Ovary (tissue), 9 donors: ENCODE measurements around the gene DLEU7. TPM values are rescaled to one million over a fixed set of nuclear protein-coding genes. Genes with fewer than 3 reads are reported as not detected.

Experiments used
- DNase-seq, 5 donors: peaks; one replicate each; pipeline ENCODE4 v3.0.0-alpha.2; 2019 to 2020
- H3K27ac ChIP-seq, 2 donors: fragments of 200-600 bp; one replicate each; pipeline versions ENCODE4 v1.5.1 to v1.8.0; 2019 to 2022
- H3K27me3 ChIP-seq: fragments of 200-600 bp; one replicate; pipeline ENCODE4 v1.8.0; 2022
- H3K36me3 ChIP-seq: fragments of 200-600 bp; sonication (generic); one replicate; pipeline ENCODE4 v1.5.1; 2019
- H3K4me1 ChIP-seq: one replicate; pipeline ENCODE4 v1.8.1; 2013; ENCODE audit warnings: mild to moderate bottlenecking, moderate library complexity; ENCODE audit not compliant: insufficient read depth
- H3K4me3 ChIP-seq: fragments of 200-600 bp; sonication (generic); one replicate; pipeline ENCODE4 v1.5.1; 2017
- H3K9me3 ChIP-seq, 2 donors: fragments of 200-600 bp in 1 of 2; sonication (generic) in 1 of 2; one replicate each; pipeline versions ENCODE4 v1.5.1 to v1.8.1; 2013 to 2019; ENCODE audit warnings: mild to moderate bottlenecking in 1 of 2, moderate library complexity in 1 of 2
- CTCF ChIP-seq, 3 donors: fragments of 450-650 bp in 2 of 3; fragments of 200-600 bp in 1 of 3; IDR thresholded peaks; one replicate each; pipeline versions ENCODE4 v1.5.1 to v1.8.0; 2016 to 2022; ENCODE audit warnings: antibody characterized with exemption in 3 of 3, mild to moderate bottlenecking in 1 of 3
- EP300 ChIP-seq: sonication (generic); formaldehyde crosslinking; IDR thresholded peaks from one replicate; pipeline ENCODE4 v1.6.1; 2017; ENCODE audit warnings: antibody characterized with exemption
- POLR2A ChIP-seq: fragments of 450-650 bp; IDR thresholded peaks from one replicate; pipeline ENCODE4 v1.6.1; 2017; ENCODE audit warnings: antibody characterized with exemption, mild to moderate bottlenecking, moderate library complexity
- WGBS, 3 donors: extraction: QIAGEN DNeasy Blood & Tissue Kit in 1 of 3; methylation state at CpG; one replicate each; pipeline versions ENCODE4 v1.1.5 to v1.1.7; 2013 to 2017; 5-methylcytosine and 5-hydroxymethylcytosine counted together
- intact Hi-C, 4 donors: fragments of 100-400 bp; cut with DNase I; formaldehyde crosslinking; loops; one replicate each; pipeline versions ENCODE4 v1.11.0 to v1.15.1; 2022 to 2023
- polyA plus RNA-seq, 2 donors: library from polyadenylated mRNA; stranded (reverse); fragments of 200-250 nt in 1 of 2; fragments of 350-450 nt in 1 of 2; fragmentation: Illumina TruSeq in 1 of 2; extraction: RNeasy Lipid Tissue Mini Kit (QIAGEN cat#74804) in 1 of 2; gene quantifications; one replicate each; pipeline ENCODE4 v1.2.3, GENCODE V29; 2013 to 2014
- total RNA-seq, 7 donors: library from RNA; depleted of rRNA in 2 of 7; stranded (reverse); fragments of >200 nt in 2 of 7; fragmentation: NEBNext Ultra II Directional in 3 of 7; extraction: Animal tissue kit (Norgen Biotek cat#: 25700) in 3 of 7; gene quantifications; one replicate each; pipeline versions ENCODE4 v1.1.0 to v1.2.4, GENCODE V29; 2016 to 2023
- donor health status: DM: no; HTN: no; CAD: no; lungs with moderate emphysema.
- donor health status: DM: no; HTN: no; CAD: no.
- donor health status: Bipolar disorder and iron deficiency.
- donor health status: DM: yes; HTN: yes; CAD: no.
- donor health status: DM: no; HTN: no; CAD: no.
- donor health status: DM: yes; HTN: yes; CAD: no.

DLEU7 gene
- total and polyA plus RNA-seq, 9 donors = 0.05 to 0.65 (median 0.24) TPM; not detected in 3

- DNase-seq = no peak
- H3K27ac ChIP-seq = no peak overlapping the region
- 92 to 95% (median 94%) methylated on average over 5 of the region's 5 CpGs for WGBS, 3 donors
- TF ChIP-seq EP300 (no peak), CTCF (IDR thresholded peaks at IDR 0.05) (no peak), POLR2A (no peak)
- intact Hi-C loops = loop anchor here in 1 of 4 donors (5.0 kb wide), 1 partner anchor 1091 kb away; the partner anchor contains the start of gene KPNA3
- no peak overlapping the region for H3K4me3 ChIP-seq
- no peaks in the 10 kb centered on the region for H3K27me3 ChIP-seq
- no peaks in the 10 kb centered on the region for H3K36me3 ChIP-seq
- no peaks in the 10 kb centered on the region for H3K4me1 ChIP-seq
- no peaks in the 10 kb centered on the region for H3K9me3 ChIP-seq
Measured at GRCh38 chr13:50882816-50883435, 39.4 kb upstream of the DLEU7 start.

GRCh38 chr13:50873991-50874390 lies 30.5 kb upstream of the DLEU7 start:
- Histone ChIP-seq H3K27ac (no peak overlapping the region), H3K4me3 (no peak overlapping the region), H3K9me3 (no peaks in the 10 kb centered on the region), H3K36me3 (no peaks in the 10 kb centered on the region), H3K4me1 (no peaks in the 10 kb centered on the region), H3K27me3 (no peaks in the 10 kb centered on the region)
- TF ChIP-seq EP300 = no peak
- TF ChIP-seq CTCF (IDR thresholded peaks at IDR 0.05) = no peak
- DNase-seq = no peak
- 89% methylated on average over 2 of the region's 2 CpGs for WGBS, 3 donors
- intact Hi-C loops = no loop called here

GRCh38 chr13:50873467-50873866 lies 30.0 kb upstream of the DLEU7 start:
- intact Hi-C loops = no loop called here
- H3K4me3 ChIP-seq = no peak overlapping the region
- TF ChIP-seq POLR2A (no peak), EP300 (no peak), CTCF (IDR thresholded peaks at IDR 0.05) (no peak)
- 49 to 62% (median 52%) methylated on average over 2 of the region's 2 CpGs for WGBS, 3 donors
- H3K27ac ChIP-seq = no peak overlapping the region
- DNase-seq = no peak
- no peaks in the 10 kb centered on the region for H3K9me3 ChIP-seq
- H3K27me3 ChIP-seq = no peaks in the 10 kb centered on the region
- no peaks in the 10 kb centered on the region for H3K4me1 ChIP-seq
- H3K36me3 ChIP-seq = no peaks in the 10 kb centered on the region

GRCh38 chr13:50871405-50871804 lies 27.9 kb upstream of the DLEU7 start:
- H3K4me1 ChIP-seq = no peaks in the 10 kb centered on the region
- H3K4me3 ChIP-seq = no peak overlapping the region
- DNase-seq = no peak
- no peaks in the 10 kb centered on the region for H3K9me3 ChIP-seq
- H3K36me3 ChIP-seq = no peaks in the 10 kb centered on the region
- no peaks in the 10 kb centered on the region for H3K27me3 ChIP-seq
- H3K27ac ChIP-seq = no peak overlapping the region
- WGBS, 3 donors = 75 to 86% (median 83%) methylated on average over 1 of the region's 1 CpG
- no peak for TF ChIP-seq POLR2A
- no peak for TF ChIP-seq CTCF (IDR thresholded peaks at IDR 0.05)
- no peak for TF ChIP-seq EP300
- intact Hi-C loops = no loop called here
